HepG2 (cell line): ENCODE results near the gene TAB3. TPM values are rescaled to one million over a fixed set of nuclear protein-coding genes. Genes with fewer than 3 reads are reported as not detected.
A peak's percentile ranks its signal among the peaks of the same experiment; 100 is the strongest.

Experiments used
- ARHGAP35 ChIP-seq: sonication (generic); formaldehyde crosslinking; IDR thresholded peaks from 2 replicates; pipeline ENCODE4 v1.9.0; 2022; ENCODE audit warnings: mild to moderate bottlenecking, inconsistent platforms, moderate library complexity, missing genetic modification reagents, borderline replicate concordance
- BCLAF1 ChIP-seq: fragments of 450-650 bp; IDR thresholded peaks from 2 replicates; pipeline ENCODE4 v1.6.1; 2017; ENCODE audit warnings: mild to moderate bottlenecking
- CBFB ChIP-seq: sonication (generic); formaldehyde crosslinking; IDR thresholded peaks from 2 replicates; pipeline ENCODE4 v1.4.0; 2020; ENCODE audit warnings: missing genetic modification reagents
- CERS6 ChIP-seq: sonication (generic); formaldehyde crosslinking; IDR thresholded peaks from 2 replicates; pipeline ENCODE4 v1.5.0; 2020; ENCODE audit warnings: missing genetic modification reagents
- CHD2 ChIP-seq: IDR thresholded peaks from 2 replicates; pipeline ENCODE4 v1.6.1; 2011; ENCODE audit warnings: low read depth, low read length, improper control_type of control experiment
- CTCF ChIP-seq: sonication (generic); formaldehyde crosslinking; IDR thresholded peaks from 2 replicates; pipeline ENCODE4 v1.5.0; 2020; ENCODE audit warnings: mild to moderate bottlenecking, missing genetic modification reagents, moderate library complexity
- GLMP ChIP-seq: sonication (generic); formaldehyde crosslinking; IDR thresholded peaks from 2 replicates; pipeline ENCODE4 v1.9.0; 2021; ENCODE audit warnings: missing genetic modification reagents, mild to moderate bottlenecking, borderline replicate concordance
- JARID2 ChIP-seq: sonication (generic); formaldehyde crosslinking; IDR thresholded peaks from 2 replicates; pipeline ENCODE4 v1.8.1; 2023; ENCODE audit warnings: missing genetic modification reagents, inconsistent platforms; ENCODE audit not compliant: insufficient replicate concordance
- KLF9 ChIP-seq: IDR thresholded peaks from 2 replicates; pipeline ENCODE4 v1.6.1; 2016; ENCODE audit warnings: low read depth
- NFKBIZ ChIP-seq: IDR thresholded peaks from 2 replicates; pipeline ENCODE4 v1.6.1; 2018; ENCODE audit warnings: missing genetic modification reagents, missing compliant biosample characterization
- TBX2 ChIP-seq: sonication (generic); formaldehyde crosslinking; IDR thresholded peaks from 2 replicates; pipeline ENCODE4 v1.5.0; 2020; ENCODE audit warnings: missing genetic modification reagents, mild to moderate bottlenecking, borderline replicate concordance
- U2AF1 ChIP-seq: fragments of 200-400 bp; formaldehyde crosslinking; optimal IDR thresholded peaks from 2 replicates; pipeline ENCODE3; 2017; ENCODE audit warnings: mild to moderate bottlenecking, low read depth, low read length
- ZBTB25 ChIP-seq: IDR thresholded peaks from 2 replicates; pipeline ENCODE4 v1.6.1; 2018; ENCODE audit warnings: missing genetic modification reagents
- ZNF674 ChIP-seq: sonication (generic); formaldehyde crosslinking; IDR thresholded peaks from 2 replicates; pipeline ENCODE4 v1.5.0; 2020; ENCODE audit warnings: low read depth, mild to moderate bottlenecking, missing genetic modification reagents
- ZNF691 ChIP-seq: sonication (generic); formaldehyde crosslinking; IDR thresholded peaks from 2 replicates; pipeline ENCODE4 v1.4.0; 2020; ENCODE audit warnings: missing genetic modification reagents, low read depth, mild to moderate bottlenecking, borderline replicate concordance
- ZNF761 ChIP-seq: sonication (generic); formaldehyde crosslinking; conservative IDR thresholded peaks from 2 replicates; pipeline ENCODE4 v1.4.0; 2020; ENCODE audit warnings: mild to moderate bottlenecking, missing genetic modification reagents
- ZSCAN25 ChIP-seq: sonication (generic); formaldehyde crosslinking; IDR thresholded peaks from 2 replicates; pipeline ENCODE4 v1.8.0; 2022; ENCODE audit warnings: mild to moderate bottlenecking, missing genetic modification reagents
- polyA plus RNA-seq, 8 experiments: library from polyadenylated mRNA; depleted of rRNA in 3 of 8; stranded (reverse) in 7 of 8; unstranded in 1 of 8; fragments of >200 nt; fragmentation: Illumina TruSeq in 4 of 8; extraction: Trizol in 4 of 8; gene quantifications; 2 replicates each; pipeline versions ENCODE4 v1.2.1 to v1.2.3, GENCODE V29; 2011 to 2016; ENCODE audit warnings: low read depth in 4 of 8, missing spikeins in 1 of 8, mixed read lengths in 1 of 8; ENCODE audit not compliant: insufficient read depth in 1 of 8
- total RNA-seq, 5 experiments: library from RNA; depleted of rRNA; stranded (reverse); fragments of >200 nt; fragmentation: Illumina TruSeq; extraction: Trizol; gene quantifications; 2 replicates each; pipeline ENCODE4 v1.2.3, GENCODE V29; 2016; ENCODE audit warnings: low read depth in 1 of 5

Gene TAB3
- total and polyA plus RNA-seq, 2 of the 13 experiments (the other 11 are each of a cell fraction or from before 2014, with no cell fraction given) = 27.2 to 59.8 TPM

- TF ChIP-seq BCLAF1 (no peak), ZBTB25 (peak; percentile 49; the same call in 1 of the 2 replicates), JARID2 (CRISPR knock-in tag) (no peak), CTCF (CRISPR knock-in tag) (no peak), ZNF691 (CRISPR knock-in tag) (no peak), TBX2 (CRISPR knock-in tag) (peak; percentile 86), ARHGAP35 (no peak), CERS6 (CRISPR knock-in tag) (no peak), GLMP (no peak), ZNF761 (CRISPR knock-in tag) (no peak), NFKBIZ (CRISPR knock-in tag) (no peak), U2AF1 (no peak), KLF9 (CRISPR knock-in tag) (no peak), ZNF674 (no peak), CBFB (CRISPR knock-in tag) (no peak), ZSCAN25 (CRISPR knock-in tag) (0 out of 2 replicates have a peak, but pooled peaks have one; percentile 21), CHD2 (peak; percentile 97)
Observed at GRCh38 chrX:30889147-30890140, at the start of gene TAB3 (continued).
